Stimulated activated CD8-positive, alpha-beta memory T cell treated with anti-CD3 and anti-CD28 coated beads, Interleukin-15, amount 100 ng/mL, for 24 hours (primary cell): ENCODE results near the gene DNAH8.

Source experiments
- DNase-seq: peaks from one replicate; pipeline ENCODE4 v3.0.0-alpha.2; 2020; ENCODE audit warnings: low read depth

DNAH8 gene

GRCh38 chr6:39053854-39054576 lies 338.9 kb downstream of the DNAH8 start:
- no peak for DNase-seq

GRCh38 chr6:39054577-39055142 lies 339.5 kb downstream of the DNAH8 start:
- no peak for DNase-seq

GRCh38 chr6:39055661-39056060 lies 340.6 kb downstream of the DNAH8 start:
- no peak for DNase-seq

- DNase-seq, result no peak
Measured at GRCh38 chr6:39056191-39056590, 341.1 kb downstream of the DNAH8 start.

- DNase-seq, result no peak
Measured at GRCh38 chr6:39056681-39057080, 341.6 kb downstream of the DNAH8 start.

GRCh38 chr6:39057251-39058155 lies 342.4 kb downstream of the DNAH8 start:
- no peak for DNase-seq

- no peak for DNase-seq
Measured at GRCh38 chr6:39058471-39059147, 343.5 kb downstream of the DNAH8 start.

GRCh38 chr6:39059496-39060310 lies 344.6 kb downstream of the DNAH8 start:
- no peak for DNase-seq

- no peak for DNase-seq
Measured at GRCh38 chr6:39060467-39061160, 345.5 kb downstream of the DNAH8 start.

- DNase-seq, result no peak
Measured at GRCh38 chr6:39061182-39061581, 346.1 kb downstream of the DNAH8 start.

- DNase-seq, result no peak
Measured at GRCh38 chr6:39061588-39061987, 346.5 kb downstream of the DNAH8 start.

- DNase-seq, result no peak
Measured at GRCh38 chr6:39062014-39062740, 347.1 kb downstream of the DNAH8 start.

- DNase-seq, result no peak
Measured at GRCh38 chr6:39063526-39063925, 348.4 kb downstream of the DNAH8 start.

- DNase-seq, result no peak
Measured at GRCh38 chr6:39065561-39065960, 350.4 kb downstream of the DNAH8 start.

- DNase-seq, result no peak
Measured at GRCh38 chr6:39068391-39068790, 353.3 kb downstream of the DNAH8 start.

GRCh38 chr6:39072830-39073229 lies 357.7 kb downstream of the DNAH8 start:
- DNase-seq, result no peak

- DNase-seq, result no peak
Measured at GRCh38 chr6:39073471-39074355, 358.6 kb downstream of the DNAH8 start.

- no peak for DNase-seq
Measured at GRCh38 chr6:39074486-39074885, 359.4 kb downstream of the DNAH8 start.

- no peak for DNase-seq
Measured at GRCh38 chr6:39075010-39075686, 360.0 kb downstream of the DNAH8 start.
